H1 (cell line): ENCODE measurements around the gene NEK4. TPM values are rescaled to one million over a fixed set of nuclear protein-coding genes. Genes with fewer than 3 reads are reported as not detected.
A peak's percentile ranks its signal among the peaks of the same experiment; 100 is the strongest.

Experiments used
- CTCF ChIA-PET: fragments of 300-600 bp; sonication (Branson Sonifier 250); formaldehyde crosslinking; loops from one replicate; lab custom pipeline; 2021; ENCODE audit not compliant: partially characterized antibody; lab: Charles Lee
- POLR2A ChIA-PET: fragments of 300-600 bp; sonication (Branson Sonifier 250); formaldehyde crosslinking; loops from one replicate; lab custom pipeline; 2021; ENCODE audit warnings: inconsistent platforms; ENCODE audit not compliant: partially characterized antibody; lab: Charles Lee
- DNase-seq, 2 experiments: peaks; one replicate each; pipeline versions ENCODE4 v3.0.0 to v3.0.0-alpha.2; 2010 to 2022; ENCODE audit warnings: low spot score in 2 of 2, low read depth in 1 of 2, mixed read lengths in 1 of 2
- FAIRE-seq: peaks from 2 replicates; lab custom pipeline; 2011; peaks lifted over from hg19 to GRCh38; lab: Jason Lieb, UNC
- H2AFZ ChIP-seq: 2 replicates; pipeline ENCODE4 v1.8.1; 2012; ENCODE audit warnings: low read length, inconsistent platforms
- H2AK5ac ChIP-seq: 2 replicates; pipeline ENCODE4 v1.6.1; 2013; ENCODE audit warnings: low read depth, low read length
- H2BK120ac ChIP-seq: replicated peaks from 2 replicates; pipeline ENCODE3; 2013; ENCODE audit warnings: low read depth, low read length, inconsistent platforms
- H2BK12ac ChIP-seq: 2 replicates; pipeline ENCODE4 v1.6.1; 2013; ENCODE audit warnings: low read depth, low read length
- H2BK15ac ChIP-seq: 2 replicates; pipeline ENCODE4 v1.6.1; 2013; ENCODE audit warnings: low read length
- H2BK20ac ChIP-seq: 2 replicates; pipeline ENCODE4 v1.6.1; 2013; ENCODE audit warnings: low read length
- H2BK5ac ChIP-seq: 2 replicates; pipeline ENCODE4 v1.6.1; 2013; ENCODE audit warnings: low read depth, low read length
- H3K14ac ChIP-seq: 2 replicates; pipeline ENCODE4 v1.6.1; 2013; ENCODE audit warnings: inconsistent platforms; ENCODE audit not compliant: insufficient read length
- H3K18ac ChIP-seq: 2 replicates; pipeline ENCODE4 v1.6.1; 2013; ENCODE audit warnings: low read length; ENCODE audit errors: extremely low read depth
- H3K23ac ChIP-seq: 2 replicates; pipeline ENCODE4 v1.6.1; 2013; ENCODE audit warnings: inconsistent platforms; ENCODE audit not compliant: insufficient read length
- H3K23me2 ChIP-seq: 2 replicates; pipeline ENCODE4 v1.6.1; 2013; ENCODE audit warnings: low read depth, low read length
- H3K27ac ChIP-seq: 2 replicates; pipeline ENCODE4 v1.6.1; 2011; ENCODE audit warnings: low read depth, low read length, inconsistent platforms
- H3K27me3 ChIP-seq, 4 experiments: replicated peaks in 1 of 4; 1 replicate in 1 of 4; 2 replicates in 3 of 4; pipeline versions ENCODE4 v1.6.1 to v1.8.1; 2011 to 2013; ENCODE audit warnings: low read length in 3 of 4, mild to moderate bottlenecking in 3 of 4, inconsistent platforms in 2 of 4, mixed read lengths in 2 of 4, moderate library complexity in 1 of 4; ENCODE audit not compliant: control insufficient read depth in 3 of 4, insufficient read depth in 3 of 4; ENCODE audit errors: extremely low read depth in 1 of 4
- H3K36me3 ChIP-seq, 4 experiments: 2 replicates each; pipeline versions ENCODE4 v1.6.1 to v1.8.1; 2011 to 2013; ENCODE audit warnings: mild to moderate bottlenecking in 4 of 4, low read length in 3 of 4, moderate library complexity in 2 of 4, control low read depth in 1 of 4, inconsistent platforms in 1 of 4; ENCODE audit not compliant: insufficient read depth in 4 of 4, control insufficient read depth in 2 of 4
- H3K4ac ChIP-seq: replicated peaks from 2 replicates; pipeline ENCODE3; 2013; ENCODE audit warnings: low read length, low read depth, mixed read lengths, inconsistent platforms; ENCODE audit not compliant: insufficient read length
- H3K4me1 ChIP-seq, 4 experiments: replicated peaks in 1 of 4; 1 replicate in 1 of 4; 2 replicates in 3 of 4; pipeline versions ENCODE4 v1.6.1 to v1.8.1; 2011 to 2013; ENCODE audit warnings: low read length in 3 of 4, inconsistent platforms in 2 of 4, mixed read lengths in 1 of 4; ENCODE audit not compliant: insufficient read depth in 4 of 4, control insufficient read depth in 3 of 4
- H3K4me2 ChIP-seq, 2 experiments: 2 replicates each; pipeline versions ENCODE4 v1.6.1 to v1.8.1; 2011 to 2013; ENCODE audit warnings: low read depth in 2 of 2, low read length in 2 of 2, control low read depth in 1 of 2, inconsistent platforms in 1 of 2, mild to moderate bottlenecking in 1 of 2; ENCODE audit not compliant: insufficient read depth in 1 of 2
- H3K4me3 ChIP-seq, 4 experiments: fragments of 200-600, 300-600 bp in 1 of 4; sonication (generic), shearing (Covaris generic), sonication (Bioruptor Twin) in 1 of 4; 2 replicates each; pipeline versions ENCODE4 v1.5.1 to v1.8.1; 2011 to 2016; ENCODE audit warnings: low read length in 4 of 4, low read depth in 3 of 4, control low read depth in 2 of 4, inconsistent platforms in 2 of 4, mild to moderate bottlenecking in 2 of 4, mixed read lengths in 1 of 4, moderate library complexity in 1 of 4; ENCODE audit not compliant: insufficient read depth in 2 of 4; ENCODE audit errors: extremely low read depth in 1 of 4
- H3K56ac ChIP-seq: replicated peaks from 2 replicates; pipeline ENCODE3; 2013; ENCODE audit warnings: low read depth, mild to moderate bottlenecking, mixed read lengths, low read length, inconsistent platforms; ENCODE audit not compliant: insufficient read length
- H3K79me1 ChIP-seq: 2 replicates; pipeline ENCODE4 v1.6.1; 2013; ENCODE audit warnings: low read depth, low read length, control low read depth
- H3K79me2 ChIP-seq, 2 experiments: 2 replicates each; pipeline versions ENCODE4 v1.6.1 to v1.8.1; 2012 to 2013; ENCODE audit warnings: low read length in 2 of 2, mild to moderate bottlenecking in 2 of 2, inconsistent platforms in 1 of 2; ENCODE audit not compliant: insufficient read depth in 2 of 2, control insufficient read depth in 1 of 2
- H3K9ac ChIP-seq, 4 experiments: replicated peaks in 1 of 4; 1 replicate in 1 of 4; 2 replicates in 3 of 4; pipeline versions ENCODE4 v1.6.1 to v1.8.1; 2011 to 2013; ENCODE audit warnings: low read depth in 3 of 4, low read length in 3 of 4, control low read depth in 2 of 4, mild to moderate bottlenecking in 2 of 4, moderate library complexity in 2 of 4, inconsistent platforms in 1 of 4; ENCODE audit errors: extremely low read depth in 1 of 4
- H3K9me3 ChIP-seq, 2 experiments: 2 replicates each; pipeline versions ENCODE4 v1.6.1 to v1.8.1; 2012 to 2013; ENCODE audit warnings: mild to moderate bottlenecking in 2 of 2, moderate library complexity in 2 of 2, control low read depth in 1 of 2, inconsistent platforms in 1 of 2, low read depth in 1 of 2, low read length in 1 of 2, mixed read lengths in 1 of 2; ENCODE audit not compliant: insufficient read depth in 2 of 2
- H4K20me1 ChIP-seq, 2 experiments: replicated peaks in 1 of 2; 2 replicates each; pipeline versions ENCODE3 to v1.8.1; 2011 to 2013; ENCODE audit warnings: inconsistent platforms in 2 of 2, low read length in 2 of 2, mild to moderate bottlenecking in 1 of 2; ENCODE audit not compliant: insufficient read depth in 2 of 2, control insufficient read depth in 1 of 2
- H4K5ac ChIP-seq: 2 replicates; pipeline ENCODE4 v1.6.1; 2013; ENCODE audit warnings: low read length, low read depth, mixed read lengths, inconsistent platforms; ENCODE audit not compliant: insufficient read length
- H4K8ac ChIP-seq: 2 replicates; pipeline ENCODE4 v1.8.0; 2013; ENCODE audit warnings: mild to moderate bottlenecking, moderate library complexity, low read length, inconsistent platforms; ENCODE audit not compliant: insufficient read depth; ENCODE audit errors: extremely low read depth
- H4K91ac ChIP-seq: replicated peaks from 2 replicates; pipeline ENCODE3; 2013; ENCODE audit warnings: low read length, mixed read lengths, inconsistent platforms; ENCODE audit not compliant: insufficient read length
- CREB1 ChIP-seq: IDR thresholded peaks from 2 replicates; pipeline ENCODE4 v1.6.1; 2012; ENCODE audit warnings: inconsistent platforms
- EGR1 ChIP-seq: IDR thresholded peaks from 2 replicates; pipeline ENCODE4 v1.6.1; 2011; ENCODE audit warnings: low read depth, low read length, borderline replicate concordance
- KDM1A ChIP-seq: fragments of 200-600, 300-600 bp; sonication (generic); IDR thresholded peaks from 2 replicates; pipeline ENCODE4 v1.7.1; 2016; ENCODE audit warnings: mild to moderate bottlenecking, low read length, borderline replicate concordance
- KDM4A ChIP-seq: IDR thresholded peaks from one replicate; pipeline ENCODE4 v1.7.1; 2012; ENCODE audit warnings: low read depth, mild to moderate bottlenecking, moderate library complexity, low read length, inconsistent platforms; ENCODE audit not compliant: severe bottlenecking
- PHF8 ChIP-seq: fragments of 200-600 bp; sonication (generic); conservative IDR thresholded peaks from 2 replicates; pipeline ENCODE4 v1.7.1; 2012; ENCODE audit warnings: low read depth, mild to moderate bottlenecking, inconsistent platforms, low read length, moderate library complexity
- SP2 ChIP-seq: IDR thresholded peaks from 2 replicates; pipeline ENCODE4 v1.6.1; 2012; ENCODE audit warnings: mild to moderate bottlenecking, low read length, inconsistent platforms
- SP4 ChIP-seq: IDR thresholded peaks from 2 replicates; pipeline ENCODE4 v1.6.1; 2012; ENCODE audit warnings: low read length, inconsistent platforms
- TAF7 ChIP-seq: optimal IDR thresholded peaks from 2 replicates; pipeline ENCODE3; 2011; ENCODE audit warnings: low read depth, mild to moderate bottlenecking, inconsistent platforms, low read length, moderate library complexity, borderline replicate concordance
- WGBS, 2 experiments: shearing (Covaris generic) in 1 of 2; methylation state at CpG; one replicate each; pipeline versions ENCODE4 v1.1.6 to v1.1.7; 2013 to 2015; ENCODE audit warnings: low lambda C conversion rate in 2 of 2, mixed read lengths in 2 of 2, inconsistent platforms in 1 of 2, low coverage in 1 of 2, missing lambda C conversion rate in 1 of 2; ENCODE audit not compliant: insufficient replicate concordance in 2 of 2, insufficient coverage in 1 of 2, insufficient read length in 1 of 2; ENCODE audit errors: extremely low coverage in 1 of 2, missing lambda C conversion rate in 1 of 2; 5-methylcytosine and 5-hydroxymethylcytosine counted together
- polyA plus RNA-seq, 7 experiments: library from polyadenylated mRNA; depleted of rRNA in 3 of 7; stranded (reverse) in 5 of 7; unstranded in 2 of 7; fragments of >200 nt in 5 of 7; fragments of 200-250 nt in 2 of 7; gene quantifications; 1 replicate in 5 of 7; 2 replicates in 1 of 7; 4 replicates in 1 of 7; pipeline versions ENCODE4 v1.2.1 to v1.2.3, GENCODE V29; 2011 to 2013; ENCODE audit warnings: missing spikeins in 2 of 7, mixed read lengths in 2 of 7
- total RNA-seq: library from RNA; stranded (reverse); fragmentation: NEBNext Ultra II Directional; extraction: Animal tissue kit (Norgen Biotek cat#: 25700); gene quantifications from 2 replicates; pipeline ENCODE4 v1.2.1, GENCODE V29; 2021
- TF ChIP-seq, protein P1 (sequence below): IDR thresholded peaks from 2 replicates; pipeline ENCODE4 v1.6.1; 2012; ENCODE audit warnings: inconsistent platforms
- TF ChIP-seq, protein P2 (sequence below): IDR thresholded peaks from 2 replicates; pipeline ENCODE4 v1.6.1; 2011; ENCODE audit warnings: low read depth, mild to moderate bottlenecking, low read length; ENCODE audit not compliant: insufficient read depth

NEK4 gene
- total and polyA plus RNA-seq, 2 of the 8 experiments (the other 6 are each of a cell fraction or from before 2014, with no cell fraction given), result 7.5 to 40.0 TPM

DNA sequence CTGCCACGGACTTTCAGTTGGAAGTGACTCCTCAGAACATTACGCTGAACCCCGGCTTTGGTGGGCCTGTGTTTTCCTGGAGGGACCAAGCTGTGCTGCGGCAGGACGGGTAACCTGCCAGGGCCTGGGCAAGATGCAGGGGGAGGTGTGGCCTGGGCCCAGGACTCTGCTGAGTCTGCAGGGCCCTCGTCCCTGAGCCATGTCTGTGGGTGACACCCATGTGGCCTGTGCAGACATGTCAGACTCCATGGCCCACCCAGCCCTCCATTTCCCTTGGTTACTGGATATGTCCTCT lies 19.0 kb upstream of the NEK4 start:
- H4K5ac ChIP-seq, result no peak overlapping the region
- H3K14ac ChIP-seq, result no peak overlapping the region
- no peaks in the 10 kb centered on the region for H3K4me1 ChIP-seq
- 98% methylated on average over 6 of the region's 6 CpGs; no CpG with 5 or more reads in 1 of the 2 experiments for WGBS, 2 experiments
- no peaks in the 10 kb centered on the region for H3K9me3 ChIP-seq
- ChIA-PET CTCF (interaction anchor here (0.9 to 2.3 kb wide), 4 partner anchors 9 to 38 kb away, joined by 3 to 16 read pairs (median 4); no protein-coding TSS in a partner anchor), POLR2A (interaction anchor here (0.8 to 1.0 kb wide), 3 partner anchors 10 to 21 kb away, joined by 3 read pairs; partner anchors contain the start of gene NEK4)
- peaks cover 0 to 3% of the 10 kb centered on the region in 2 experiments for H4K20me1 ChIP-seq
- H3K23ac ChIP-seq, result no peak overlapping the region
- DNase-seq (no peak), FAIRE-seq (no peak)
- TF ChIP-seq SP2 (no peak), EGR1 (no peak), SP4 (no peak), KDM1A (no peak), KDM4A (no peak), TAF7 (no peak), CREB1 (no peak), PHF8 (no peak)
- TF ChIP-seq, protein P1, sequence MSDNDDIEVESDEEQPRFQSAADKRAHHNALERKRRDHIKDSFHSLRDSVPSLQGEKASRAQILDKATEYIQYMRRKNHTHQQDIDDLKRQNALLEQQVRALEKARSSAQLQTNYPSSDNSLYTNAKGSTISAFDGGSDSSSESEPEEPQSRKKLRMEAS, result no peak
- TF ChIP-seq, protein P2, sequence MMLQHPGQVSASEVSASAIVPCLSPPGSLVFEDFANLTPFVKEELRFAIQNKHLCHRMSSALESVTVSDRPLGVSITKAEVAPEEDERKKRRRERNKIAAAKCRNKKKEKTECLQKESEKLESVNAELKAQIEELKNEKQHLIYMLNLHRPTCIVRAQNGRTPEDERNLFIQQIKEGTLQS, result no peak
- no peak overlapping the region for H3K4me3 ChIP-seq
- H3K4ac ChIP-seq, result no peak overlapping the region
- no peaks in the 10 kb centered on the region for H3K79me2 ChIP-seq
- no peaks in the 10 kb centered on the region for H3K36me3 ChIP-seq
- peak overlapping the region; percentile 35; the same call in 1 of the 2 replicates for H4K8ac ChIP-seq
- no peak overlapping the region for H2BK12ac ChIP-seq
- no peak overlapping the region for H2AK5ac ChIP-seq
- no peak overlapping the region for H2BK15ac ChIP-seq
- H4K91ac ChIP-seq, result no peak overlapping the region
- H3K23me2 ChIP-seq, result no peaks in the 10 kb centered on the region
- no peak overlapping the region for H3K9ac ChIP-seq
- H3K4me2 ChIP-seq, result no peak overlapping the region
- no peak overlapping the region for H2BK20ac ChIP-seq
- H2BK5ac ChIP-seq, result no peak overlapping the region
- no peaks in the 10 kb centered on the region for H3K79me1 ChIP-seq
- no peak overlapping the region for H2AFZ ChIP-seq
- H2BK120ac ChIP-seq, result no peak overlapping the region
- H3K18ac ChIP-seq, result no peak overlapping the region
- no peak overlapping the region for H3K56ac ChIP-seq
- H3K27me3 ChIP-seq, result no peaks in the 10 kb centered on the region
- no peak overlapping the region for H3K27ac ChIP-seq
